ENCODE results near the gene NOSTRIN.
"Not testable (repeated sequence)": the region's sequence is repeated elsewhere in the genome, so short reads cannot be mapped to it uniquely, and the experiment has no call there.

DNA sequence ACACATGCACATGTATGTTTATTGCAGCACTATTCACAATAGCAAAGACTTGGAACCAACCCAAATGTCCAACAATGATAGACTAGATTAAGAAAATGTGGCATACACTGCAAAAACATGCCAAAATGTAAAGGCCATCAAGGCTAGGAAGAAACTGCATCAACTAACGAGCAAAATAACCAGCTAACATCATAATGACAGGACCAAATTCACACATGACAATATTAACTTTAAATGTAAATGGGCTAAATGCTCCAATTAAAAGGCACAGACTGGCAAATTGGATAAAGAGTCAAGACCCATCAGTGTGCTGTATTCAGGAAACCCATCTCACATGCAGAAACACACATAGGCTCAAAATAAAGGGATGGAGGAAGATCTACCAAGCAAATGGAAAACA, 64.7 kb downstream of the NOSTRIN start:
- not testable (repeated sequence) for TF ChIP-seq POLR2A (IDR thresholded peaks at IDR 0.05; ENCODE audit: extremely low read depth, insufficient read length)
- TF ChIP-seq, protein P1, sequence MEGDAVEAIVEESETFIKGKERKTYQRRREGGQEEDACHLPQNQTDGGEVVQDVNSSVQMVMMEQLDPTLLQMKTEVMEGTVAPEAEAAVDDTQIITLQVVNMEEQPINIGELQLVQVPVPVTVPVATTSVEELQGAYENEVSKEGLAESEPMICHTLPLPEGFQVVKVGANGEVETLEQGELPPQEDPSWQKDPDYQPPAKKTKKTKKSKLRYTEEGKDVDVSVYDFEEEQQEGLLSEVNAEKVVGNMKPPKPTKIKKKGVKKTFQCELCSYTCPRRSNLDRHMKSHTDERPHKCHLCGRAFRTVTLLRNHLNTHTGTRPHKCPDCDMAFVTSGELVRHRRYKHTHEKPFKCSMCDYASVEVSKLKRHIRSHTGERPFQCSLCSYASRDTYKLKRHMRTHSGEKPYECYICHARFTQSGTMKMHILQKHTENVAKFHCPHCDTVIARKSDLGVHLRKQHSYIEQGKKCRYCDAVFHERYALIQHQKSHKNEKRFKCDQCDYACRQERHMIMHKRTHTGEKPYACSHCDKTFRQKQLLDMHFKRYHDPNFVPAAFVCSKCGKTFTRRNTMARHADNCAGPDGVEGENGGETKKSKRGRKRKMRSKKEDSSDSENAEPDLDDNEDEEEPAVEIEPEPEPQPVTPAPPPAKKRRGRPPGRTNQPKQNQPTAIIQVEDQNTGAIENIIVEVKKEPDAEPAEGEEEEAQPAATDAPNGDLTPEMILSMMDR (IDR thresholded peaks at IDR 0.05; ENCODE audit: low read depth, low read length), result not testable (repeated sequence)
- TF ChIP-seq, protein P2, sequence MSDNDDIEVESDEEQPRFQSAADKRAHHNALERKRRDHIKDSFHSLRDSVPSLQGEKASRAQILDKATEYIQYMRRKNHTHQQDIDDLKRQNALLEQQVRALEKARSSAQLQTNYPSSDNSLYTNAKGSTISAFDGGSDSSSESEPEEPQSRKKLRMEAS (IDR thresholded peaks at IDR 0.05; ENCODE audit: low read depth, low read length), result not testable (repeated sequence)
